ENCODE measurements around the gene GBA2.

GBA2 gene

GRCh38 chr9:35737143-35737542, 11.9 kb downstream of the GBA2 start:
- no peak for DNase-seq (ENCODE audit: low read depth)

GRCh38 chr9:35736201-35736633, 12.8 kb downstream of the GBA2 start:
- peak; percentile 55 for DNase-seq (ENCODE audit: low read depth)

GRCh38 chr9:35734096-35734495, 14.9 kb downstream of the GBA2 start:
- DNase-seq (ENCODE audit: low read depth), result no peak

- DNase-seq (ENCODE audit: low read depth), result no peak
Observed at GRCh38 chr9:35732800-35733541, 16.1 kb downstream of the GBA2 start.

GRCh38 chr9:35732185-35732799, 16.7 kb downstream of the GBA2 start, which contains the start of the genes CREB3 and TLN1:
TSS of gene CREB3 (plus strand) at chr9:35732666. CDS start at chr9:35732773, 107 bp downstream.
TSS of gene TLN1 (minus strand) at chr9:35732195. CDS start at chr9:35725694, 6,501 bp downstream.
- peak; percentile 96 for DNase-seq (ENCODE audit: low read depth)

- no peak for DNase-seq (ENCODE audit: low read depth)
Observed at GRCh38 chr9:35731415-35732184, 17.4 kb downstream of the GBA2 start.

- DNase-seq (ENCODE audit: low read depth), result no peak
Observed at GRCh38 chr9:35730486-35730854, 18.6 kb downstream of the GBA2 start.

- no peak for DNase-seq (ENCODE audit: low read depth)
Observed at GRCh38 chr9:35729700-35730485, 19.1 kb downstream of the GBA2 start.

- no peak for DNase-seq (ENCODE audit: low read depth)
Observed at GRCh38 chr9:35729101-35729500, 19.9 kb downstream of the GBA2 start.

GRCh38 chr9:35728041-35728971, 20.7 kb downstream of the GBA2 start:
- DNase-seq (ENCODE audit: low read depth), result no peak

- no peak for DNase-seq (ENCODE audit: low read depth)
Observed at GRCh38 chr9:35727676-35728040, 21.4 kb downstream of the GBA2 start.

GRCh38 chr9:35726931-35727330, 22.1 kb downstream of the GBA2 start:
- no peak for DNase-seq (ENCODE audit: low read depth)

GRCh38 chr9:35725362-35725761, 23.7 kb downstream of the GBA2 start:
- DNase-seq (ENCODE audit: low read depth), result no peak

- no peak for DNase-seq (ENCODE audit: low read depth)
Observed at GRCh38 chr9:35723908-35724307, 25.1 kb downstream of the GBA2 start.

GRCh38 chr9:35723426-35723825, 25.6 kb downstream of the GBA2 start:
- no peak for DNase-seq (ENCODE audit: low read depth)

- no peak for DNase-seq (ENCODE audit: low read depth)
Observed at GRCh38 chr9:35719546-35719945, 29.5 kb downstream of the GBA2 start.

GRCh38 chr9:35718721-35719511, 30.1 kb downstream of the GBA2 start:
- DNase-seq (ENCODE audit: low read depth), result no peak

- DNase-seq (ENCODE audit: low read depth), result no peak
Observed at GRCh38 chr9:35717132-35717870, 31.7 kb downstream of the GBA2 start.

- DNase-seq (ENCODE audit: low read depth), result no peak
Observed at GRCh38 chr9:35716230-35716629, 32.8 kb downstream of the GBA2 start.
